ENCODE measurements around the gene GABRG3.
"Not testable (repeated sequence)": the region's sequence is repeated elsewhere in the genome, so short reads cannot be mapped to it uniquely, and the experiment has no call there.

Gene GABRG3

GRCh38 chr15:27352136-27352535 is 381.2 kb downstream of the GABRG3 start:
- DNase-seq, result no peak

- DNase-seq, result peak; percentile 31
These were observed 382.9 kb downstream of the GABRG3 start for GRCh38 chr15:27353856-27354255.

GRCh38 chr15:27358751-27359434 is 387.9 kb downstream of the GABRG3 start:
- DNase-seq, result peak; percentile 8

- no peak for DNase-seq
These were observed 388.6 kb downstream of the GABRG3 start for GRCh38 chr15:27359586-27359985.

- DNase-seq, result no peak
These were observed 389.3 kb downstream of the GABRG3 start for GRCh38 chr15:27360316-27360715.

- DNase-seq, result no peak
These were observed 390.5 kb downstream of the GABRG3 start for GRCh38 chr15:27361438-27361837.

- no peak for DNase-seq
These were observed 394.5 kb downstream of the GABRG3 start for GRCh38 chr15:27365456-27365855.

GRCh38 chr15:27377391-27377790 is 406.4 kb downstream of the GABRG3 start:
- DNase-seq, result not testable (repeated sequence)

- DNase-seq, result no peak
These were observed 411.5 kb downstream of the GABRG3 start for GRCh38 chr15:27382361-27383025.

- no peak for DNase-seq
These were observed 412.7 kb downstream of the GABRG3 start for GRCh38 chr15:27383726-27384125.

GRCh38 chr15:27392163-27392562 is 421.2 kb downstream of the GABRG3 start:
- no peak for DNase-seq

- DNase-seq, result no peak
These were observed 425.5 kb downstream of the GABRG3 start for GRCh38 chr15:27396521-27396920.

- DNase-seq, result no peak
These were observed 426.0 kb downstream of the GABRG3 start for GRCh38 chr15:27396996-27397395.

GRCh38 chr15:27398631-27399161 is 427.7 kb downstream of the GABRG3 start:
- DNase-seq, result no peak

- DNase-seq, result no peak
These were observed 428.3 kb downstream of the GABRG3 start for GRCh38 chr15:27399241-27399640.

- no peak for DNase-seq
These were observed 430.5 kb downstream of the GABRG3 start for GRCh38 chr15:27401471-27401870.

- no peak for DNase-seq
These were observed 437.4 kb downstream of the GABRG3 start for GRCh38 chr15:27408428-27408827.

- DNase-seq, result no peak
These were observed 440.1 kb downstream of the GABRG3 start for GRCh38 chr15:27410996-27411605.

- no peak for DNase-seq
These were observed 441.4 kb downstream of the GABRG3 start for GRCh38 chr15:27412415-27412814.

- peak; percentile 65 for DNase-seq
These were observed 443.3 kb downstream of the GABRG3 start for GRCh38 chr15:27414168-27414870.

GRCh38 chr15:27418726-27419125 is 447.7 kb downstream of the GABRG3 start:
- peak; percentile 16 for DNase-seq

GRCh38 chr15:27422997-27423396 is 452.0 kb downstream of the GABRG3 start:
- DNase-seq, result no peak

- no peak for DNase-seq
These were observed 455.8 kb downstream of the GABRG3 start for GRCh38 chr15:27426805-27427204.
